PC-3 (cell line): Measurements from ENCODE around the gene TOP2A.

ENCODE experiments used
- EZH2 ChIP-seq: fragments of 300-600 bp; sonication (generic); IDR thresholded peaks from one replicate; pipeline ENCODE4 v1.6.1; 2017; ENCODE audit warnings: antibody characterized with exemption, mild to moderate bottlenecking, low read length; ENCODE audit not compliant: unreplicated experiment
- EZH2phosphoT487 ChIP-seq: fragments of 300-600 bp; sonication (generic); IDR thresholded peaks from 2 replicates; pipeline ENCODE4 v1.6.1; 2018; ENCODE audit warnings: mild to moderate bottlenecking, antibody characterized with exemption, low read length, borderline replicate concordance
- TF ChIP-seq, protein P1 (sequence below): fragments of 300-600 bp; sonication (generic); conservative IDR thresholded peaks from 2 replicates; pipeline ENCODE4 v1.5.1; 2017; ENCODE audit warnings: antibody characterized with exemption, low read depth, mild to moderate bottlenecking, low read length

DNA sequence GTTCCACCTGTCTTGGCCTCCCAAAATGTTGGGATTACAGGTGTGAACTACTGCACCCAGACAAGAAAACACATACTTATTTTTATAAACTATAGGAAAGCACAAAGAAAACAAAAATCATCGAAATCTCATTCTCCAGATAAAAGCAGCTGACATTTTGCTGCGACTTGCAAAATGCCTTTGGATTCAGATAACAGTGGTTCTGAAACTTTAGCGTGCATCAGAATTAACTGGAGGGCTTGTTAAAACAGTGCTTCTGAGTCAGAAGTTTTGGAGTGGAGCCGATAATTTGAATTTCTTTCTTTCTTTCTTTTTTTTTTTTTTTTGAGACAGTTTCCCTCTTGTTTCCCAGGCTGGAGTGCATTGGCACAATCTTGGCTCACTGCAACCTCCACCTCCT lies 35.4 kb downstream of the TOP2A start:
- TF ChIP-seq, protein P1, sequence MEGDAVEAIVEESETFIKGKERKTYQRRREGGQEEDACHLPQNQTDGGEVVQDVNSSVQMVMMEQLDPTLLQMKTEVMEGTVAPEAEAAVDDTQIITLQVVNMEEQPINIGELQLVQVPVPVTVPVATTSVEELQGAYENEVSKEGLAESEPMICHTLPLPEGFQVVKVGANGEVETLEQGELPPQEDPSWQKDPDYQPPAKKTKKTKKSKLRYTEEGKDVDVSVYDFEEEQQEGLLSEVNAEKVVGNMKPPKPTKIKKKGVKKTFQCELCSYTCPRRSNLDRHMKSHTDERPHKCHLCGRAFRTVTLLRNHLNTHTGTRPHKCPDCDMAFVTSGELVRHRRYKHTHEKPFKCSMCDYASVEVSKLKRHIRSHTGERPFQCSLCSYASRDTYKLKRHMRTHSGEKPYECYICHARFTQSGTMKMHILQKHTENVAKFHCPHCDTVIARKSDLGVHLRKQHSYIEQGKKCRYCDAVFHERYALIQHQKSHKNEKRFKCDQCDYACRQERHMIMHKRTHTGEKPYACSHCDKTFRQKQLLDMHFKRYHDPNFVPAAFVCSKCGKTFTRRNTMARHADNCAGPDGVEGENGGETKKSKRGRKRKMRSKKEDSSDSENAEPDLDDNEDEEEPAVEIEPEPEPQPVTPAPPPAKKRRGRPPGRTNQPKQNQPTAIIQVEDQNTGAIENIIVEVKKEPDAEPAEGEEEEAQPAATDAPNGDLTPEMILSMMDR: no peak
- TF ChIP-seq EZH2phosphoT487 (no peak), EZH2 (no peak)
